GM18858 (cell line): ENCODE measurements around the gene KLF16.

Experiments
- ATAC-seq: cut with Tn5 transposase; IDR thresholded peaks from one replicate; pipeline ENCODE4 v1.9.1; 2021; ENCODE audit not compliant: unreplicated experiment

The KLF16 gene

GRCh38 chr19:1871140-1871597 lies 7.8 kb upstream of the KLF16 start:
- ATAC-seq: no peak

- ATAC-seq: no peak
These were observed 5.6 kb upstream of the KLF16 start for GRCh38 chr19:1868971-1869370.

DNA sequence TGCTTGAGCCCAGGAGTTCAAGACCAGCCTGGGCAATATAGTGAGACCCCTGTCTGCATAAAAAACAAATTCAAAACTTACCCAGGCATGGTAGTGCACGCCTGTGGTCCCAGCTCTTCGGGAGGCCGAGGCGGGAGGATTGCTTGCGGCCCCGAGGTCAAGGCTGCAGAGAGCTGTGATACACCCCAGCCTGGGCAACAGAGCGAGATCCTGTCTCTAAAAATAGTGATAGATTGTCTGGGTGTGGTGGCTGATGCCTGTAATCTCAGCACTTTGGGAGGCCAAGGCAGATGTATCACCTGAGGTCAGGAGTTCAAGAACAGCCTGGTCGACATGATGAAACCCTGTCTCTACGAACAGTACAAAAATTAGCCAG lies 4.0 kb upstream of the KLF16 start:
- ATAC-seq: no peak

DNA sequence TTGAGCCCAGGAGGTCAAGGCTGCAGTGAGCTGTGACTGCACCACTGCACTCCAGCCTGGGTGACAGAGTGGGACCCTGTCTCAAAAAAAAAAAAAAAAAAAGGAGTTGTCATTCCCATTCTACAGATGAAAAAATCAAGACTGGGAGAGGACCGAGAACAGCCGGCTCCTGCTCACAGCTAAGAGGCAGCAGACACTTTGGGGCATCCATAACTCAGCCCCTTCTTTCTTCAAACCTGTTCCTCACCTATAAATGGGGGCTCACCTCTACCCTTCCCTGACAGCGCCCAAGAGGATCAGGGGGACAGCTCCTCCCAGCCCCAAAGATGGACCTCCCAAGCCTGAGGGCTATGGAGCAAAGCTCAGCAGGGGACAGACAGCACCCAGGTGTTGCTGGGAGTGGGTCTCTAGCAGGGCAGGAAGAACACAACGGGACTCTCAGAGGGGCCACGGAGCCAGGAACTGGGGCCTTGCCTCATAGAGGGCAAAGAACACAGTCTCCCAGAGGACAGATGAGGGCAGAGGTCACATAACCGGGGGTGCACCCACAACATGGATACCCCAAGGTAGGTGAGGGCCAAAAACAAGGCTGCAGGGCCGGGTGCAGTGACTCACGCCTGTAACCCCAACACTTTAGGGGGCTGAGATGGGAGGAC lies 3.4 kb upstream of the KLF16 start:
- ATAC-seq: no peak

GRCh38 chr19:1865172-1866010 lies 2.0 kb upstream of the KLF16 start:
- no peak for ATAC-seq

DNA sequence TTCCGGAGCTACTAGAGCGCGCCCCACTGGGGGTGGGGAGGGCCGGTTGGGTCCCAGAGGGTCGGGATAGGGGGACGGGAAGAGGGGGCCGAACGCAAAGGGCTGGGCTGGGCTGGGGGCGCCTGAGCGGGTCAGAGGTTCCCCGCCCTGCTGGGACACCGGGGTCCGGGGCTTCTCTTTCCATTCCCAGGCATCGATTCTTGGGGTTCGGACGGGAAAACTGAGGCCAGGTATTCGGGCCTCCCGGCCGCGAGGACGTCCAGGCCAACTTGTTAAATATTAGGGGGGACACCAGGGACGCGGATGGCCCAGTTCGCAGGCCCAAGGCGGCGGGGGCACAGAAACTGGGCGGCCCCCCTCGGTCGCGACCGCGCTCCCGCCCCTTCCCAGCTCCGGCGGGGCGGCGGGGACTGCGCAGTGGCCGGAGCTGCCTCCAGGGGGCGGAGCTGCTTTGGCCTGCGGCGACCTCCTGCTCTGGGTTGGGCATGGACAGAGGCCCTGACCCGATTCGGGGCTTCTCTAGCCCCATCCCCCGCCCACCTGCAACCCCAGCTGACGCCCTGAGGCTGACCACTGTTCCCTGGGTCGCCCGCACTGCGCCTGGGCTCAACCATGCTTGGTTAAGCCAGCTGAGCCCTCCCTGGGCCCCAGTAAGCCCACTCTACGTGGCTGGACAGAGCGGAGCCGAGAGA lies 1.2 kb upstream of the KLF16 start:
- ATAC-seq: no peak

DNA sequence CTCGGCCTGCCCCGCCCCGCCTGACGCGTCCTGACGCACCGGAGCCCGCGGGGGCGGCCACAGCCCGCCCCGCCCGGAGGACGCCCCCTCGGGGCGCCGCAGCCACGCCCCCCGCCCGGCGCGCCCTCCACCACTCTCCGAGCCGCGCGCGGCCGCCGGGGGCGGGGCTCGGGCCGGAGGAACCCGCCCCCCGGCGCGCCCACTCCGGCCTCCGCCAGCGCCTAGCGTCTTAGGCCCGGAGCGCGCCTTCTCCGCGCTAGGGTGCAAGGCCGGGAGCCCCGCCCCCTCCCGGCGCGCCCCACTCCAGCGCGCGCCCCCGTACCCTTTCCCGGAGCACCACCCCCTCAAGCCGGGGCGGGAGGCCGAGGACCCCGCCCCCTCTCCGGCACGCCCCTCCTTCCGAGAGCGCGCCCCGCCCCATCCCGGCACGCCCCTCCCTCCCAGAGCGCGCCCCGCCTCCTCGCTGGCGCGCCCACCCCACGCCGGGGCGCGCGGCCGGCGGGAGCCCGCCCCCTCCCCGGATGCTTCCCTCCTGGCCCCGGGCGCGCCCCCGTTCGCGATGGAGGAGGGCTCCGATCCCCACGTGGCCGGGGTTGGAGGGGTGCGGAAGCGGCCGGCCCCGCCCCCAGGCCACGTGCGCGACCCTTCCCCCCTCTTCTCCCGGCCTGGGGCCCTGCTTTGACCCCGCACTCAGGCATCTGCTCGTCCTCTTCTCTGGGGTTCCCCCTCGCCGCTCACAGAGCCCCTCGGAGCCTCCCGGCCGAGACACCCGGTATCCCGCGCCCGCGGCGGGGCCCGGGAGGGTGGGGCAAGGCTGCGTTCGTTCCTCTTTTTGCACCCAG lies 480 bp upstream of the KLF16 start:
- ATAC-seq: peak; percentile 26

GRCh38 chr19:1862424-1863327 lies 703 bp downstream of the KLF16 start:
- ATAC-seq: no peak

- no peak for ATAC-seq
These were observed 1.3 kb downstream of the KLF16 start for GRCh38 chr19:1862068-1862423.

GRCh38 chr19:1861599-1862031 lies 1.8 kb downstream of the KLF16 start:
- ATAC-seq: no peak

DNA sequence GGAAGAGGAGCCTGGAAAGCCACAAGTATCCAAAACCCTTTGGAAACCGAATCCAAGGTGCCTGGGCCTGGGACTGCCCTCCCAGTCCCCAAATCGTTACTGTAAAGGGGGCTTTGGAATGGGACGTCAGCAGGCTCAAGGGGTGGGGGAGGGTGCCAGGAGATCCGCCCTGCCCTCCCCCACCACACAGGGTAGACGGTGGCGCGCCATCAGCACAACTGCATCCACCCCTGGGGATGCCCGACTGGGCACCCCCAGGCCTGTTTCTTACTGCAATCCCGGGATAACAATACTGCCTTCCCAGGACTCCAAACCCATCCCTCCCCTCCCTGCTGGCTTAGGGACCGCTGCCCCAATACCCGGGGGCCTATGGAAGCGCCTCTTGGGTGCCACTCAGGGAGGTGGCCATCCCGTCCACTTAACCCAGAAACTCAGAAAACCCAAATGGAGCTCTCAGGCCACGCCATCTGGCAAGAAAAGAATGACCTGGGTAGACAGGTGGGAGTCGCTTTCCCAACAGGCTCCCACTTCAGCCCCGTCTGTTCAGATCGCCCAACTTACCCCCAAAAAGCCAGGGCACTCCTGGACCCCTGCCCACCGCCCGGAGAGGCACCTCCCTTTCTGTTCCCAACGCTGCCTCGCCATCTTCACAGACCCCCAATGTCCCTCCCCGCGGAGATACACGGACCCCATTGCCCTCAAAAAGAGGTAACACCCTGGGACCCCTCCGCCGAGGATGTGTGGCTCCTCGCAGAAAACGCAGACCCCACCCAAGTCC lies 2.4 kb downstream of the KLF16 start:
- no peak for ATAC-seq

DNA sequence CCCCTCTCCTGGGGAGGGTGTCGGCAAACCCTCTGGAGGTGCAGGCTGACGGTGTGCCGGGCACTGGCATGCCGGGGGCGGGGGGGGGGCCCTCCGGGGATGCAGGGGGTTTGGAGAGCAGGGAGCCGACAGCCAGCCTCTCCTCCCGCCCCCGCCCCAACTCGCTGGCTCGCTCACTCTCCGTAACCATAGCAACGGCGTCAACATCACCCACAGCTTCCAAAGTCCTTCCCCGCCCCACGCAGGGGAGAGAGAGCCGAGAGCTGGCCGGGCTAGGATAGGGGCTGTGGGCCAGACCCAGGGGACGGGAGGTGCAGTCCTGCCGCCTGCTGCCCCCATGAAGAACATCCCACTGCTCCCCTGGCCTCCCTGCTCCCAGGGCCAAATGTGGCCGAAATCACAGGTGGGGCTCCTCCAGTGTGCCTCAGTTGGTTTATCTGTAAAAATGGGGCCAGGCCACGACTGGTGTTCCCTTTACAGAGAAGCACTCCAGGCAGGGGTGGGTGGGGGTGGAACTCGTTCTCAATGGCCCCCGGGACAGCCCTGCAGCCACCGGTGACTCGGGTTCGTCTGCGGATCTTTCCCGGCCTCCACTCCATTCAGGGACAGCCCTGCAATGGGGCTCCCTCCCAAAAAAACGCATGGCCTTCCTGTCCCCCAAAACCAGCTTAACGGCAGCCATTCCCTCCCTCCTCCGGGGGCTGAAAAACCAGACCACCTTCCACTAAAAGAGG lies 3.2 kb downstream of the KLF16 start:
- no peak for ATAC-seq

- ATAC-seq: no peak
These were observed 4.0 kb downstream of the KLF16 start for GRCh38 chr19:1859331-1859781.

DNA sequence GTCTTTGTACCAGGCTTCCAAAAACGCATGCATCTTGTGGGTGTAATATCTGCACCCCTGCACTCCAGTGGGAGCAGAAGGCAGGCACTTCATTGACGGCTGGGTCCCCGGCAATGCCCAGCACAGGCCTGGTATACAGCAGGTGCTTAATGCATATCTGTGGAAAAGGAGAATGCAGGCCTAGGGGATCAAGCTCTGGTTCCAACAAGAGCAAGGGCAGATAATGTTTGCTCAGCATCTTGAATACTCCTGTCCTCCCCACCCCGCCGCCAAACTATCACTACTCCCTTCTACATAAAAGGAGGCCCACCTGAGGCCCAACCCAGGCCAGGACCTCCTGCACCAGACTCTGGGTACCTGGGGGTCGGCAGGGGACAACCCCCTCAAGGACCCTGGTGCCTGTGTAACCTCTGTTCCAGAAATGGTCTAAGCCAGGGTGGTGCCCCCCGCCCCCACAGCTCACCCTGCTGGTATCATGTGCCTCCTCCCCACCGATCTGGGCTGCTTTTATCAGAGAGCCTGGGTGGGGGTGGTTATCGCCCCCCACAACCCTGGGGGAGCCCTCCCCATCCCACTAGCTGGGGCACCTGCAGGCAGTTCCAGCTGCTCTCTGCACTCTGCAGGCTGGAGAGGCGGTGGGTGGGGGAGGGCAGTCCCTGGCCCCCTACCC lies 4.8 kb downstream of the KLF16 start:
- ATAC-seq: no peak

- ATAC-seq: no peak
These were observed 5.6 kb downstream of the KLF16 start for GRCh38 chr19:1857648-1858326.

DNA sequence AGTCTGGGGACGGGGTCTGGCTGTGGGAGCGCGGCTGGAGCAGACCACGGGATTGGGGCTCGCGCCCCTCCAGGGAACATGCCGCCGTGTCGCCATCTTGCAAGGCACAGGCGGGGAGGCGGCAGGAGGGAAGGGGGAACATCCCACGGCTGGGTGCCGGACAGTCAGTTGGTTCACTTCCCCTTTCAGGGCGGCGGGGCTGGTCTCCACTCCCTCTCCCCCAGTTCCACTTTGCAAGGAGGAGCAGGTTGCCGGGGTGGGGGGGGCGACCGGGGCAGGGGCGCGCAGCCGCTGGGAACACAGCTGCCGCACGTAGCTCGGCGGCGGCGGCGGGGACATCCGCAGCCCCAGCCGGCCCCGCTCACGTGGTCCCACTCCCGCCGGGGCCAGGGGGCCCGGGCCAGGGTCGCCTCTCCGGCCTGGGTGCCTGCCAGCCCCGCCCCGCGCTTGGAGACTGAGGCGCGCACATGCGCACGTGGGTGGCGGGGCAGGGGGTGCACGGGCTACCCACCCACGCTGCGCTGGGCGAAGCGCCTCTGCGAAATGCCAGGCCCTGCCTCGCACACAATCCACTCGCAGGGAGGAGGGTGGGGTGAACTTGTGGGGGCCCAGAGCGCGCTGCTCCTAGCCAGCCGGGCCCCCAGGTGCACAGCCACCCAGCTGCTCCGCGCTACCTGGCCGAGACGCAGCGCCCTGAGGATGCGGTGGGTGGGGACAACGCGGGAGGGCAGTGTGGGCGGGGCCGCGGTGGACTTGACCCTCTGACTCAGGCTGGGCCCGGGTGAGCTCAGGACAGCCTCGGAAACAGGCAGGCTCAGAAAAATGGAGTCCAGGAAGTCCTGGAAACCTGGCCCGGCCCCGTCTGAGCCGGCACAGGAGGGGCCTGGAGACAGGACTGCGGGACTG lies 6.4 kb downstream of the KLF16 start:
- ATAC-seq: no peak
